Testis (tissue), 2 donors: ENCODE measurements around the gene GSG1L.

ENCODE experiments used
- POLR2A ChIP-seq: fragments of 450-650 bp; IDR thresholded peaks from one replicate; pipeline ENCODE4 v1.6.1; 2017; ENCODE audit warnings: antibody characterized with exemption, mild to moderate bottlenecking, moderate library complexity
- TF ChIP-seq, protein P1 (sequence below), 3 experiments: fragments of 450-650 bp in 2 of 3; fragments of 200-600 bp in 1 of 3; sonication (generic) in 1 of 3; IDR thresholded peaks; one replicate each; pipeline ENCODE4 v1.5.1; 2016 to 2019; ENCODE audit warnings: antibody characterized with exemption in 3 of 3, mild to moderate bottlenecking in 2 of 3, moderate library complexity in 1 of 3

DNA sequence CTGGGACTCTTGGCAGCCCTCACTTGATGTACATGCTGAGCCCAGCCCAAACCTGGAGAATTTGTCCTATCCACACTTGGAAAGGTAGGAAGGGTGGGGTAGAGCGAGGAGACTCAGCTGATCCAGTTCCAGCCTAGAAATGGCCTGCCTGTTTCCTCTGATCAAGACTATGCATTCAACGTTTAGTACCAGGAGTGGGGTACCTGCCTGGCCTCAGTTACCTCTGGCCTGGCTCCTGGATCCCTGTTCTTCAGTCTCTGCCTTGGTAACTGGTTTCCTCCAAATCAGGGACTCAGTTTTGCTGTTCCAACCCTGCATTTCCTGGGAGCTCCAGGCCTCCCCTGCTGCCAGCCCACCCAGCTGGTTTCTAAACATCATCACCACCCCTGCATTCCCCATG lies 233.5 kb downstream of the GSG1L start:
- TF ChIP-seq, protein P1, sequence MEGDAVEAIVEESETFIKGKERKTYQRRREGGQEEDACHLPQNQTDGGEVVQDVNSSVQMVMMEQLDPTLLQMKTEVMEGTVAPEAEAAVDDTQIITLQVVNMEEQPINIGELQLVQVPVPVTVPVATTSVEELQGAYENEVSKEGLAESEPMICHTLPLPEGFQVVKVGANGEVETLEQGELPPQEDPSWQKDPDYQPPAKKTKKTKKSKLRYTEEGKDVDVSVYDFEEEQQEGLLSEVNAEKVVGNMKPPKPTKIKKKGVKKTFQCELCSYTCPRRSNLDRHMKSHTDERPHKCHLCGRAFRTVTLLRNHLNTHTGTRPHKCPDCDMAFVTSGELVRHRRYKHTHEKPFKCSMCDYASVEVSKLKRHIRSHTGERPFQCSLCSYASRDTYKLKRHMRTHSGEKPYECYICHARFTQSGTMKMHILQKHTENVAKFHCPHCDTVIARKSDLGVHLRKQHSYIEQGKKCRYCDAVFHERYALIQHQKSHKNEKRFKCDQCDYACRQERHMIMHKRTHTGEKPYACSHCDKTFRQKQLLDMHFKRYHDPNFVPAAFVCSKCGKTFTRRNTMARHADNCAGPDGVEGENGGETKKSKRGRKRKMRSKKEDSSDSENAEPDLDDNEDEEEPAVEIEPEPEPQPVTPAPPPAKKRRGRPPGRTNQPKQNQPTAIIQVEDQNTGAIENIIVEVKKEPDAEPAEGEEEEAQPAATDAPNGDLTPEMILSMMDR (IDR thresholded peaks at IDR 0.05) = no peak
- no peak for TF ChIP-seq POLR2A
